ENCODE data around the gene LRRK1.

DNA sequence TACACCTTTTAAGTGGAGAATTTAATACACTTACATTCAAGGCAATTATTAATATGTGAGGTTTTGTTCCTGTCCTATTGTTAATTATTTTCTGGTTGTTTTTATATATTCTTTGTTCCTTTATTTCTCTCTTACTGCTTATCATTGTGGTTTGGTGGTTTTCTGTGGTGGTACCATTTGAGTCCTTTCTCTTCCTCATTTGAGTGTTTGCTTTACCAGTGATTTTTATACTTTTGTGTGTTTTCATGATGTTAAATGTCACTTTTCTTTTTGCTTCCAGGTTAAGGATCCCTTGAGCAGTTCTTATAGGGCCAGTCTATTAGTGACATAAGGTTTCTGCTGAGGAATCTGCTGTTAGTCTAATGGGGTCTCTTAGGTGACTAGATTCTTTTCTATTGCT lies 116.5 kb downstream of the LRRK1 start:
- no peak for TF ChIP-seq POLR2A (IDR thresholded peaks at IDR 0.05; ENCODE audit: low read length)
- TF ChIP-seq GATA1 (IDR thresholded peaks at IDR 0.05; ENCODE audit: low read depth, low read length) = no peak
